HTR-8/SVneo (cell line): ENCODE measurements around the gene KIF1C.
"Not testable (repeated sequence)": the region's sequence is repeated elsewhere in the genome, so short reads cannot be mapped to it uniquely, and the experiment has no call there.

ENCODE experiments used
- DNase-seq: peaks from one replicate; pipeline ENCODE4 v3.0.0; 2011; ENCODE audit warnings: low spot score, mixed read lengths; ENCODE audit not compliant: insufficient read length
- FAIRE-seq: peaks from 2 replicates; lab custom pipeline; 2011; peaks lifted over from hg19 to GRCh38; lab: Jason Lieb, UNC

KIF1C gene

GRCh38 chr17:4998732-4999429 is 1.1 kb downstream of the KIF1C start:
- peak; percentile 37 for DNase-seq
- FAIRE-seq, result no peak

- DNase-seq, result no peak
- no peak for FAIRE-seq
These were observed 1.8 kb downstream of the KIF1C start for GRCh38 chr17:4999430-5000093.

GRCh38 chr17:5000237-5000639 is 2.5 kb downstream of the KIF1C start:
- DNase-seq, result no peak
- FAIRE-seq, result no peak

- peak; percentile 33 for FAIRE-seq
- DNase-seq, result no peak
These were observed 4.5 kb downstream of the KIF1C start for GRCh38 chr17:5002121-5002788.

GRCh38 chr17:5003214-5003867 is 5.6 kb downstream of the KIF1C start:
- no peak for DNase-seq
- no peak for FAIRE-seq

- DNase-seq, result no peak
- FAIRE-seq, result no peak
These were observed 14.2 kb downstream of the KIF1C start for GRCh38 chr17:5011928-5012327.

- DNase-seq (no peak), FAIRE-seq (no peak)
These were observed 16.6 kb downstream of the KIF1C start for GRCh38 chr17:5014357-5014756.

GRCh38 chr17:5019475-5019956 is 21.8 kb downstream of the KIF1C start:
- DNase-seq, result no peak
- FAIRE-seq, result no peak

GRCh38 chr17:5020502-5021023 is 22.8 kb downstream of the KIF1C start:
- DNase-seq, result no peak
- no peak for FAIRE-seq

GRCh38 chr17:5022171-5022711 is 24.5 kb downstream of the KIF1C start:
- FAIRE-seq, result no peak
- DNase-seq, result no peak

- DNase-seq (no peak), FAIRE-seq (no peak)
These were observed 25.9 kb downstream of the KIF1C start for GRCh38 chr17:5023588-5024147.

- FAIRE-seq (no peak), DNase-seq (no peak)
These were observed 26.9 kb downstream of the KIF1C start for GRCh38 chr17:5024604-5025003.

GRCh38 chr17:5027299-5027698 is 29.5 kb downstream of the KIF1C start:
- DNase-seq (no peak), FAIRE-seq (no peak)

GRCh38 chr17:5027916-5028315 is 30.2 kb downstream of the KIF1C start:
- FAIRE-seq, result no peak
- DNase-seq, result no peak

GRCh38 chr17:5030168-5030567 is 32.4 kb downstream of the KIF1C start:
- FAIRE-seq, DNase-seq: not testable (repeated sequence)

- peak; percentile 93 for DNase-seq
- FAIRE-seq, result peak; percentile 86
These were observed 33.8 kb downstream of the KIF1C start for GRCh38 chr17:5031365-5032082.

- FAIRE-seq, result peak; percentile 9
- DNase-seq, result no peak
These were observed 35.1 kb downstream of the KIF1C start for GRCh38 chr17:5032865-5033264.

GRCh38 chr17:5033352-5034015 is 35.7 kb downstream of the KIF1C start:
- DNase-seq, result no peak
- peak; percentile 20 for FAIRE-seq

- no peak for FAIRE-seq
- no peak for DNase-seq
These were observed 36.3 kb downstream of the KIF1C start for GRCh38 chr17:5034063-5034462.
